Activated naive CD4-positive, alpha-beta T cell treated with Interleukin-2 at 50 U/mL for 16 hours (primary cell): Measurements from ENCODE around the gene CELSR2.
"Not testable (repeated sequence)": the region's sequence is repeated elsewhere in the genome, so short reads cannot be mapped to it uniquely, and the experiment has no call there.

ENCODE experiments used
- DNase-seq: peaks from one replicate; pipeline ENCODE4 v3.0.0-alpha.2; 2020

Gene CELSR2

GRCh38 chr1:109248797-109249629 is at the start of gene CELSR2:
Gene CELSR2 (plus strand): TSS chr1:109249539. CDS start chr1:109250080, 541 bp downstream.
- peak; percentile 57 for DNase-seq

- DNase-seq = no peak
These were observed 49.6 kb upstream of the CELSR2 start for GRCh38 chr1:109199710-109200109.

- DNase-seq = peak; percentile 73
These were observed 48.1 kb upstream of the CELSR2 start for GRCh38 chr1:109201123-109201703.

GRCh38 chr1:109204484-109204883 is 44.9 kb upstream of the CELSR2 start:
- DNase-seq = no peak

GRCh38 chr1:109206339-109206738 is 43.0 kb upstream of the CELSR2 start:
- no peak for DNase-seq

GRCh38 chr1:109207467-109208103 is 41.8 kb upstream of the CELSR2 start:
- no peak for DNase-seq

- no peak for DNase-seq
These were observed 40.9 kb upstream of the CELSR2 start for GRCh38 chr1:109208394-109208793.

GRCh38 chr1:109208836-109209463 is 40.4 kb upstream of the CELSR2 start:
- no peak for DNase-seq

- no peak for DNase-seq
These were observed 39.3 kb upstream of the CELSR2 start for GRCh38 chr1:109210058-109210457.

- no peak for DNase-seq
These were observed 36.0 kb upstream of the CELSR2 start for GRCh38 chr1:109213345-109213823.

GRCh38 chr1:109213824-109214693 is 35.3 kb upstream of the CELSR2 start, which contains the start of gene SARS1:
Gene SARS1 (plus strand): TSS chr1:109213918. CDS start chr1:109213993, 75 bp downstream.
- peak; percentile 87 for DNase-seq

- DNase-seq = peak; percentile 50
These were observed 34.4 kb upstream of the CELSR2 start for GRCh38 chr1:109214695-109215623.

GRCh38 chr1:109216662-109217061 is 32.7 kb upstream of the CELSR2 start:
- no peak for DNase-seq

- no peak for DNase-seq
These were observed 30.8 kb upstream of the CELSR2 start for GRCh38 chr1:109218516-109218915.

- DNase-seq = not testable (repeated sequence)
These were observed 28.1 kb upstream of the CELSR2 start for GRCh38 chr1:109221201-109221600.

- DNase-seq = no peak
These were observed 24.0 kb upstream of the CELSR2 start for GRCh38 chr1:109225308-109225707.

- DNase-seq = no peak
These were observed 23.5 kb upstream of the CELSR2 start for GRCh38 chr1:109225711-109226445.

- DNase-seq = no peak
These were observed 21.2 kb upstream of the CELSR2 start for GRCh38 chr1:109228167-109228566.

- no peak for DNase-seq
These were observed 19.7 kb upstream of the CELSR2 start for GRCh38 chr1:109229531-109230127.

GRCh38 chr1:109231066-109231465 is 18.3 kb upstream of the CELSR2 start:
- DNase-seq = no peak
